Activated T-helper 2 cell treated with anti-CD3 and anti-CD28 coated beads, Interferon-gamma antibody, Interleukin-2, Interleukin-4, amounts not matched to agents 10 μg/mL and 5 μg/mL and 100 μg/mL, durations not matched to agents 14 hours and 24 hours and 36 hours (primary cell): ENCODE measurements around the gene MYL9. TPM values are rescaled to one million over a fixed set of nuclear protein-coding genes. Genes with fewer than 3 reads are reported as not detected.
A peak's percentile ranks its signal among the peaks of the same experiment; 100 is the strongest.

ENCODE experiments used
- DNase-seq: peaks from one replicate; pipeline ENCODE4 v3.0.0; 2021; ENCODE audit warnings: low spot score
- H3K27ac Mint-ChIP-seq: one replicate; pipeline ENCODE4 v1.8.0; 2021; ENCODE audit warnings: mixed read lengths
- H3K27me3 Mint-ChIP-seq: one replicate; pipeline ENCODE4 v1.8.0; 2021; ENCODE audit warnings: low read depth, mixed read lengths
- H3K36me3 Mint-ChIP-seq: one replicate; pipeline ENCODE4 v1.8.0; 2021; ENCODE audit warnings: low read depth, mixed read lengths
- H3K4me1 Mint-ChIP-seq: one replicate; pipeline ENCODE4 v1.8.0; 2021; ENCODE audit warnings: low read depth, mixed read lengths
- H3K4me3 Mint-ChIP-seq: one replicate; pipeline ENCODE4 v1.8.0; 2021; ENCODE audit warnings: low read depth, mild to moderate bottlenecking, moderate library complexity, mixed read lengths
- H3K9me3 Mint-ChIP-seq: one replicate; pipeline ENCODE4 v1.8.0; 2021; ENCODE audit warnings: mixed read lengths
- intact Hi-C: fragments of 100-400 bp; cut with micrococcal nuclease; formaldehyde crosslinking; loops from one replicate; pipeline ENCODE4 v1.15.1; 2023
- total RNA-seq: library from RNA; stranded (reverse); gene quantifications from 2 replicates; pipeline ENCODE4 v1.2.3, GENCODE V29; 2022

The MYL9 gene
- 4.0 and 4.2 TPM in 2 replicates for total RNA-seq

DNA sequence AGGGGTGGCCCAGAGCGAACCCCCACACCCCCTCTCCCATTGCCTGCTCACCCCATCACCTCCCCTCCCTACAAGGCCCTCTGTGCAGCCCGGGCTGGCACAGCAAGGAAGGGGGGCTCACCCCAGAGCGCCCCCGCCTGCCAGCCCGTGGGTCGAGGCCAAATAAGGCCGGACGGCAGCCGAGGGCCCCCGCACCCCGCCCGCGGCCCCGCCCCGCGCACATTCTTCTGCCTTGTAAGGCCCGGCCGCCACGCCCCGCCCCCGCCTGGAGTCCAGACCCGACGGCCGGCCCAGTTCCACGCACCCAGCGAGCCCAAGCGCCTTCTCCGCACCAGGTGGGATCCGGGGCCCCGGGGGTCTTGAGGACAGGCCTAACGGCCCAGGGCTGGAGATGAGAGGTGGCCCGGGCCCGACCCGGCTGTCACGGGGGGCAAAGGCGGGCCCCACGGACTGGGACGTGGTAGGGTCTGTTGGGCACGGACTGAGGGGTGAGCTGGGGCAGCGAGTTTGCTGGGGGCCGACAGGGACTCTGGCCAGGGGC lies at the start of gene MYL9:
MYL9 (plus strand) TSS at position 293 of the 541 bp plus-strand sequence. CDS start 3,366 bp downstream, outside the sequence.
- no peaks in the 10 kb centered on the region for H3K27me3 Mint-ChIP-seq
- intact Hi-C loops = no loop called here
- H3K4me1 Mint-ChIP-seq = no peaks in the 10 kb centered on the region
- no peak for DNase-seq
- H3K36me3 Mint-ChIP-seq = no peaks in the 10 kb centered on the region
- no peak within 1 kb of the TSS for H3K27ac Mint-ChIP-seq
- H3K9me3 Mint-ChIP-seq = no peaks in the 10 kb centered on the region
- no peak within 1 kb of the TSS for H3K4me3 Mint-ChIP-seq

DNA sequence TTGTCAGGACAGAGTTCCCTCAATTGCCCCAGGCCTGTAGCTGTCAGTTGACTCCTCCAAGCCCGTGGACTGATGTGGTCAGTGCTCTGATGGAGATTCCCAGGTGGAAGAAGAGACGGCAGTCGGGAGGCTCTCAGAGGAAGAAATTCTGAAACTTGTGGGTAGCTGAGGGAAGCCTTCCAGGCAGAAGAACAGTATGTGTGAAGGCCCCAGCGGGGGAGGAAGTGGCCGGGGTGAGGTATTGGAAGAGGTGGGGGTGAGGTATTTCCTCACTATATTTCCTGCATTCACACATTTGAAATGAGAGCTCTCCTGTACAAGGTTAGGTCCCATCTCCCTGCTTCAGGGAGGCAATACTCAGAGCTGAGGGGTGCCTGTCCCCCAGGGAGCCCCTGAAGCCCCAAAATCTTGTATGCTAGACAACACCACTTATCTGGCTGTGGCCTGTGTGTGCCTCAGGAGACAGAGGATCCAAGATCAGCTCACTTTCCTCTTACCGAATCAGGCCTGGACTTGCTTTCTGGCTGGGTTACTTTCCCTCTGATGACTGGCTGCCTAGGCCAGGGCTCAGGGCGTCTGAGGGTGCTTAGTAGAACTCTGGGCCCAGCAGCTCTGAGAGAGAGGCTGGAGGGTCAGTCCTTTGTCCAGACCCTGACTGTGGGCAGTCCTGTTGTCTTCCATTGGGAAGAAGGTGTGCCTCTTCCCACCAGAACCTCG lies 49.3 kb upstream of the MYL9 start:
- Mint-ChIP-seq H3K4me3 (peak overlapping the region; percentile 13), H3K36me3 (peaks cover 3% of the 10 kb centered on the region), H3K9me3 (no peaks in the 10 kb centered on the region), H3K27me3 (no peaks in the 10 kb centered on the region), H3K27ac (peak overlapping the region; percentile 80), H3K4me1 (peaks cover 28% of the 10 kb centered on the region)
- intact Hi-C loops = loop anchor here (2.0 kb wide), 2 partner anchors 27 kb away; no protein-coding TSS in a partner anchor
- peak; percentile 62 for DNase-seq

DNA sequence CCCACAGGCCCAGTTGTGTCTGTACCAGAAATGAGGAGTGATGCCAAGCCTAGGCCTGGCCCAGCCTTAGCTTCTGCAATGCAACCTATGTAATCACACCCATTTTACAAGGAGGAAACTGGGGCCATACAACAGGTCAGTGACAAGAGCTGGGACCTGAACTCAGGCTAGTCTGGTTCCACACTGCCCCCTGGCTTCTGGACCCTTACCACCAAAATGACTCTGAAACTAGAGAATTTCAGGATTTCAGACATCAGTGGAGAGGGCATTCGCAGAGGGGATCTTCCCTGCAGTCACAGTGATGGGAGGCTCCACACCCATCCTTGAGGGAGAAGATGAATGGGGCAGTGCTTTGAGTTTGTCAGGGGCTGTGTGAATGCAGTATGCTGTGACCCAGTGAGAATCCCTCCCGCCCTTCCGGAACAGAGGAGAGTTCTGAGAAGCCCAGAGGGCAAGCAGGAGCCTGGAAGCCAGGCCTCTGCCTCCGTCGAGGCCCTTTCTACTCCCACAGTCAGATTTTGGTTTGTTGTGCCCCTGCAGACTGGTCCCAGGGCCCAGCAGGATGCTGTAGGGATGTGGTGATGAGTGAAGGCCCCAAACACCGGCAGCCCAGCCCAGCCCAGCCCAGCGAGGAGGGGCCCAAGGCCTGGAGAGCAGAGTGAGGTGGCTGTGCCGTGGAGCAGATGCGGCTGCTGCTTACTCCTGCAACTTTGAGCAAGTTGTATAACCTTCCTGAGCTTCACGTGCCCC lies 48.1 kb upstream of the MYL9 start:
- peaks cover 6% of the 10 kb centered on the region for H3K36me3 Mint-ChIP-seq
- intact Hi-C loops = loop anchor here (2.0 kb wide), 2 partner anchors 26 to 28 kb away; no protein-coding TSS in a partner anchor
- DNase-seq = no peak
- H3K4me1 Mint-ChIP-seq = peaks cover 28% of the 10 kb centered on the region
- H3K27me3 Mint-ChIP-seq = no peaks in the 10 kb centered on the region
- H3K4me3 Mint-ChIP-seq = no peak overlapping the region
- H3K27ac Mint-ChIP-seq = peak overlapping the region; percentile 28
- no peaks in the 10 kb centered on the region for H3K9me3 Mint-ChIP-seq

DNA sequence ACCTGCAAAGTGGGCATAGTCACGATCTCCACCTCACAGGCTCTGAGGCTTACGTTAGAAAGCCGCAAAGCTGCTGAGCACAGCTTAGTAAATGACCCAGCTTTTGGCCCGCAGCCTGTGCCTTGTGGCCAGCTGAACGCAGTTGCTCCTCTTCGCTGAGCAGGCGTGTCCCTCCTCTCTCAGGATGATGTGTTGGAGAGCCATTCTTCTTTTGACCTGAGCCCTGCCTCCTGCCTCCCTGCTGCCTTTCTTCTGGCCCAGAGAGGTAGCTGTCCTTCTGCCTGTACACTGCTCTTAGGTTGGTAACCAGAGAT lies 47.6 kb upstream of the MYL9 start:
- intact Hi-C loops = loop anchor here (2.0 kb wide), 2 partner anchors 25 to 29 kb away; no protein-coding TSS in a partner anchor
- no peak for DNase-seq
- Mint-ChIP-seq H3K4me3 (no peak overlapping the region), H3K27ac (peak overlapping the region; percentile 28), H3K4me1 (peaks cover 28% of the 10 kb centered on the region), H3K9me3 (no peaks in the 10 kb centered on the region), H3K36me3 (peaks cover 9% of the 10 kb centered on the region), H3K27me3 (no peaks in the 10 kb centered on the region)

DNA sequence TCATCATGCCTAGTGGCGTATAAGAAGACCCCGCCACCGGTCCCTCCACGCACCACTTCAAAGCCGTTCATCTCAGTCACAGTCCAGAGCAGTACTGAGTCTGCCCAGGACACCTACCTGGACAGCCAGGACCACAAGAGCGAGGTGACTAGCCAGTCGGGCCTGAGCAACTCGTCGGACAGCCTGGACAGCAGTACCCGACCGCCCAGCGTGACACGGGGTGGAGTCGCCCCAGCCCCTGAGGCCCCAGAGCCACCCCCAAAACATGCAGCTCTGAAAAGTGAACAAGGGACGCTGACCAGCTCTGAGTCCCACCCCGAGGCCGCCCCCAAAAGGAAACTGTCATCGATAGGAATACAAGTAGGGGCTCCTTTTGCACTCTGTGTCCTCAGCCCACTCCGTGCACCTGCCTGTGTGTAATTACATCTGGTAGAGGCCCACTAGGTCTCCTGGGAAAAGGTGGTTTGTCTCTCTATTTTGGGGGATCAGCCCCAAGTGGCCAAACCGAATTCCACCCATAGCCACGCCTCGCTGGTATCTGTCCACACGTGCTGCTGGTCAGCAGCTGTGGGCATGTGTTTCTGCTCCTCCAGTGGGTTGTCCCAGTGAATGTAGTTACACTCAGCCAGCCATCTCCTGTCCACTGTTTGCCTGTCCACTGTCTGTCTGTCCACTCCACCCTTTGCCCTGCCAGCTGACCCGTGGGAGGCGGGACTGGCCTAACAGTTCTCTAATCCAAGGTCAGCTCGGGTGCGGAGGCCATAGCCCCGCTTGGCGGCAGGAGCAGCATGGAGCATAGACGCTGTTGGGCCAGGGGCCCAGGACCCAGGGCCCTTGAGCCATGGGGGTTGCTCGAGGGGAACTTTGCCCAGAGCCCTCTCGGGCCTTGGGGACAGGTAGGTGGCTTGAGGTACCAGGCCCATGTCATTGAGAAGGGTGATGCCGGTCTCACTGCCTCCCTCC lies 44.3 kb upstream of the MYL9 start:
- peaks cover 20% of the 10 kb centered on the region for H3K4me1 Mint-ChIP-seq
- DNase-seq = no peak
- intact Hi-C loops = no loop called here
- no peaks in the 10 kb centered on the region for H3K27me3 Mint-ChIP-seq
- H3K4me3 Mint-ChIP-seq = no peak overlapping the region
- peaks cover 12% of the 10 kb centered on the region for H3K36me3 Mint-ChIP-seq
- no peaks in the 10 kb centered on the region for H3K9me3 Mint-ChIP-seq
- no peak overlapping the region for H3K27ac Mint-ChIP-seq

DNA sequence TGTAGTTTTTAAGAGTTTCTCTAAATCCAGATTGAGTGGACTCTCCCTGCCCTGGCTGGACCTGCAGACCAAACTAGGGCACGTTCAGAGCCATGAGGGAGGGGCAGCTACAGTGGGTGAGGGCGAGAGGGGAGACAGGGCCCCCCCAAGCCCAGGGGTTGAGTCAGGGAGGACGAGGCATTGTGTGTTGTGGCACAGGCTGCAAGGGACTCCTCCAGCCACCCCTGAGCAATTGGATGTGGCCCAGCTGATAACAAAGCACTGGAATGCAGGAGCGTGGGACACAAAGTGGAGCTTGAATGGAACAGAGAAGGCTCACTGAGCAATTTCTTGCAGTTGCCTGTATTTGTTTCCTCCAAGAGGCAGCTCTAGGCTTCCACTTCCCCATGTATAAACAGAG lies 43.5 kb upstream of the MYL9 start:
- Mint-ChIP-seq H3K27me3 (no peaks in the 10 kb centered on the region), H3K27ac (no peak overlapping the region), H3K9me3 (no peaks in the 10 kb centered on the region), H3K4me1 (peaks cover 11% of the 10 kb centered on the region), H3K4me3 (no peak overlapping the region), H3K36me3 (peaks cover 12% of the 10 kb centered on the region)
- DNase-seq = no peak
- intact Hi-C loops = no loop called here

DNA sequence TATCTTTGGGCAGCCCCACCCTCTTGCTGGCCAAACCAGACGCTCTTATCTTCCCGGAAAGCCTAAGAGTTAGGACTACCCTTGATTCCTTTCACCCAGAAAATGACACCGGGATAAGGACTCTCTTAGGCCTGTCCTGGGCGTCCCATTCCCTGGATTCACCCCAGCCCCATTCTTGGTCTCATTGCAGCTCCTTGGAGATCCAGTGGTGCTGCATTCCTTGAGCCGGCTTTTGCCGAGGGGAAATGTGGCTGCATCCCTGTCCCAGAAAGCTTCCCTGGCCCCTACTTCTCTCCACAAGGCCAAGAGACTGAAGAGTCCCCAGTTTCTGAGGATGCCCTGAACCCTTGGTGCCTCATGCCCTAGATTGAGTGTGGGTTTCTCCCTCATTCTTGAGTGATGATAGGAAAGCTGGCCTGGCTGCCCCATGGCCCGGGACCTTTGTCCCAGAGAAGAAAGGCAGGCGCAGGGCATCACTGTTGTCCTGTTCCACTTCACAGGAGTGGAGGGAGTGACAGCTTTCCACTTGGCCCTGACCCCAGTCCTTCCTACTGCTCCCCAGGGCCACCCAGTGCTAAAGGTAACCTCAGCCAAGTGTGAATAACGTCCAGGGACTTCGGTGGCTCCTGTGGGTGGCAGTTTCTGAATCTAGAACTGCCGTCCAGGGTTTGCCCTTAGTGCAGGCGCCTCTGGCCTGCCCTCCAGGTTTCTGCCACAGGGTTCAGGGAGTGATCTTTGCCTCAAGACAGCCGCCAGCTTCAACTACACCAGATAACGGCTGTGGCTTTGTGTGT lies 42.7 kb upstream of the MYL9 start:
- H3K9me3 Mint-ChIP-seq = no peaks in the 10 kb centered on the region
- no peak overlapping the region for H3K4me3 Mint-ChIP-seq
- intact Hi-C loops = no loop called here
- no peak for DNase-seq
- no peaks in the 10 kb centered on the region for H3K27me3 Mint-ChIP-seq
- no peak overlapping the region for H3K27ac Mint-ChIP-seq
- peaks cover 12% of the 10 kb centered on the region for H3K36me3 Mint-ChIP-seq
- peaks cover 11% of the 10 kb centered on the region for H3K4me1 Mint-ChIP-seq

DNA sequence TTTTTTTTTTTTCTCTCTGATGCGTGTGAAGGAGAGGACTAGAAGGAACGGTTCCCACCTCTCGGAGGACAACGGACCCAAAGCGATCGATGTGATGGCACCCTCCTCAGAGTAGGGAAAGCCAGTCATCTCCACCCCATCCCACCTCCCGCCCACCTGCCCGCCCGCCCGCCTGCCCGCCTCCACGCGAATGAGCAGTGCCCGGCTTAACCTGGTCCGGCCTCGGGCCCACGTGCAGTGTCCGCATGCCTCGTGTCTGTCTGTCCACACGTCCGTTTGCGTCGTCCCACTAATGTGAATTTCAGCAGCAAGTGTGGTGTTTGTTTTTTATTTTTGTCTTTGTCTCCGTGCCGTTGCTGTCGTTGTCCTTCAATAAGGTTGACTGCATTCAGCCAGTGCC lies 42.1 kb upstream of the MYL9 start:
- H3K27me3 Mint-ChIP-seq = no peaks in the 10 kb centered on the region
- no peak overlapping the region for H3K27ac Mint-ChIP-seq
- H3K36me3 Mint-ChIP-seq = peaks cover 15% of the 10 kb centered on the region
- DNase-seq = no peak
- H3K4me3 Mint-ChIP-seq = no peak overlapping the region
- H3K9me3 Mint-ChIP-seq = no peaks in the 10 kb centered on the region
- intact Hi-C loops = no loop called here
- peaks cover 7% of the 10 kb centered on the region for H3K4me1 Mint-ChIP-seq

DNA sequence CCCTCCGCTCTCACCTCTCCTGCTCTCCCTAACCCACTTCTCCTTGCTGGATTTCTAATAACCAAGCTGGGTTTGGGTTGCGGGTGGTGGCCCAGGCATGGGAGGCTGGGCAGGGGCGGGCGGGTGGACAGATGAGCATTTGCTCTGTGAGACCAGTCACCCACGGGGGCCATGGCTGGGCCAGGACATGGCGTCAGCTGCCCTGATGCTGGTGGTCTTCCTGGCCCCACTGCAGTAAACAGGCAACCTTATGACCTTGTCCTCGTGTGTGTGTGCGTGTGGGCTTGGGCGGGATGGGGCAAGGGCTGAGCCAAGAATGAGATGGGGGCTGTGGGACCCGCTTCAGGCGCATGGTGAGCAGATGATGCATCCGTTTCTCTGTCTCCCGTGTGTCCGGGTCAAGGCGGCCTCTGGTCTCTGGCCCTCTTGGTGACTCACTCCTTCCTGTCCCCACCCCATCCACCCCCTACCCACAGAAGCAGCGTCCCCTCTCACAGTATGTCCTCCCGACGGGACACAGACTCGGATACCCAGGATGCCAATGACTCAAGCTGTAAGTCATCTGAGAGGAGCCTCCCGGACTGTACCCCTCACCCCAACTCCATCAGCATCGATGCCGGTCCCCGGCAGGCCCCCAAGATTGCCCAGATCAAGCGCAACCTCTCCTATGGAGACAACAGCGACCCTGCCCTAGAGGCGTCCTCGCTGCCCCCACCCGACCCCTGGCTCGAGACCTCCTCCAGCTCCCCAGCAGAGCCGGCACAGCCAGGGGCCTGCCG lies 41.4 kb upstream of the MYL9 start:
- no peak for DNase-seq
- no peaks in the 10 kb centered on the region for H3K9me3 Mint-ChIP-seq
- intact Hi-C loops = no loop called here
- H3K4me3 Mint-ChIP-seq = no peak overlapping the region
- no peaks in the 10 kb centered on the region for H3K27me3 Mint-ChIP-seq
- no peak overlapping the region for H3K27ac Mint-ChIP-seq
- H3K36me3 Mint-ChIP-seq = peaks cover 18% of the 10 kb centered on the region
- peaks cover 5% of the 10 kb centered on the region for H3K4me1 Mint-ChIP-seq

DNA sequence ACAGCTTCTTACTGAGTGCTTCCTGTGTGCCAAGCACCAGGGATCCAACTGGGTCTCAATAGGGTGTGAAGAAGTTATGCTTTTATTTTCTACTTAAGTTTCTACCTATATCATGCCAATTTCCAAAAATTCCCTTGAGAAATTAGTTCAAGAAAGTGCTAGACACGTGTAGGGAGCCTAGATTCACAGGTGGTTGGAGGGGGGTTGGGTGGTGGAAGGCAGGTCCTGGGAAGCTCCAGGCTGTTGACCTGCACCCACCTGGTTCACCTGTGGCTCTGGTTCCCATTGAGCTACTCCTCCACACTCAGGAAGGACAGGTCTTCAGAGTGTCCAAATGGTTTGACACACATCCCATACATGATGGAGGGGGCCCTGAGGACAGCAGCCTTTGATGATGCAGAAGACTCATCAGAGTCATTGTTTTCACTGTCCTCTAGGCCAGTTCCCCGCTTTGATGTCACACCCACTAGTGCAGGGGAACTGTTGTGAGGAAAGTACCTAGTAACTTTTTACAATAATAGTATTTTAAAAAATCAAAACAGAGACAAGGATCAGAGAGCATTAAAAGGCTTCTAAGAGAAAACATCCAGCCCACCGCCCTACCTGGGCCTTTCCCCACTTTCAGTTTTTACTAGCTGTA lies 39.8 kb upstream of the MYL9 start:
- Mint-ChIP-seq H3K4me3 (no peak overlapping the region), H3K27ac (no peak overlapping the region), H3K36me3 (peaks cover 18% of the 10 kb centered on the region)

DNA sequence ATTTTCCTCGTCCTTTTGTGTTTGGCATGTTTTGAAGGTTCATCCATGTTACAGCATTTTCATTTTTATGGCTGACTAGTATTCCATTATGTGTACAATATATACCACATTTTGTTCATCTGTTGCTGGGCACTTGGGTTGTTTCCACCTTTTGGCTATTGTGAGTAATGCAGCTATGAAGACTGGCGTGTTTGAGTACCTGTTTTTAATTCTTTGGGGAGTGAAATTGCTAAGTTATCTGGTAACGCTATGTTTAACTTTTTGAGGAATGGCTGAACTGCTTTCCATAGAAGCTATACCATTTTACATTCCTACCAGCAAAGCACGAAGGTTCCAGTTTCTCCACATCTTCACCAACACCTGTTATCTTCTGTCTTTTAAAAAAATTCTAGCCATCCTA lies 37.0 kb upstream of the MYL9 start:
- Mint-ChIP-seq H3K36me3 (peaks cover 11% of the 10 kb centered on the region), H3K4me1 (peaks cover 8% of the 10 kb centered on the region), H3K27me3 (no peaks in the 10 kb centered on the region), H3K27ac (no peak overlapping the region), H3K4me3 (no peak overlapping the region), H3K9me3 (no peaks in the 10 kb centered on the region)
- intact Hi-C loops = no loop called here
- DNase-seq = no peak

More for the DNA sequence above, 39.8 kb upstream of the MYL9 start:
- Mint-ChIP-seq H3K9me3 (no peaks in the 10 kb centered on the region), H3K27me3 (no peaks in the 10 kb centered on the region), H3K4me1 (peaks cover 8% of the 10 kb centered on the region)
- intact Hi-C loops = no loop called here
- DNase-seq = no peak
